HepG2 (cell line): Measurements from ENCODE around the gene DEFB124. TPM values are rescaled to one million over a fixed set of nuclear protein-coding genes. Genes with fewer than 3 reads are reported as not detected.
"Not testable (repeated sequence)": the region's sequence is repeated elsewhere in the genome, so short reads cannot be mapped to it uniquely, and the experiment has no call there.

Experiments
- AHR ChIP-seq: IDR thresholded peaks from 2 replicates; pipeline ENCODE4 v1.6.1; 2018; ENCODE audit warnings: missing genetic modification reagents, missing compliant biosample characterization
- MXI1 ChIP-seq: IDR thresholded peaks from 3 replicates; pipeline ENCODE4 v1.6.1; 2012; ENCODE audit warnings: low read depth, low read length, inconsistent platforms, borderline replicate concordance
- NR2F6 ChIP-seq, 2 experiments: IDR thresholded peaks; 2 replicates each; pipeline ENCODE4 v1.6.1; 2016; ENCODE audit warnings: antibody characterized with exemption in 1 of 2, mild to moderate bottlenecking in 1 of 2
- SOX6 ChIP-seq, 2 experiments: fragments of 450-650 bp in 1 of 2; sonication (generic) in 1 of 2; formaldehyde crosslinking in 1 of 2; IDR thresholded peaks; 2 replicates each; pipeline versions ENCODE4 v1.4.0 to v1.6.1; 2017 to 2020; ENCODE audit warnings: antibody characterized with exemption in 1 of 2, mild to moderate bottlenecking in 1 of 2, missing genetic modification reagents in 1 of 2
- ZNF501 ChIP-seq: sonication (generic); formaldehyde crosslinking; IDR thresholded peaks from 2 replicates; pipeline ENCODE4 v1.5.1; 2020; ENCODE audit warnings: mild to moderate bottlenecking, moderate library complexity, missing genetic modification reagents
- ZNF768 ChIP-seq: sonication (generic); formaldehyde crosslinking; IDR thresholded peaks from 2 replicates; pipeline ENCODE4 v1.4.0; 2020; ENCODE audit warnings: missing genetic modification reagents
- polyA plus RNA-seq, 8 experiments: library from polyadenylated mRNA; depleted of rRNA in 3 of 8; stranded (reverse) in 7 of 8; unstranded in 1 of 8; fragments of >200 nt; fragmentation: Illumina TruSeq in 4 of 8; extraction: Trizol in 4 of 8; gene quantifications; 2 replicates each; pipeline versions ENCODE4 v1.2.1 to v1.2.3, GENCODE V29; 2011 to 2016; ENCODE audit warnings: low read depth in 4 of 8, missing spikeins in 1 of 8, mixed read lengths in 1 of 8; ENCODE audit not compliant: insufficient read depth in 1 of 8
- total RNA-seq, 5 experiments: library from RNA; depleted of rRNA; stranded (reverse); fragments of >200 nt; fragmentation: Illumina TruSeq; extraction: Trizol; gene quantifications; 2 replicates each; pipeline ENCODE4 v1.2.3, GENCODE V29; 2016; ENCODE audit warnings: low read depth in 1 of 5
- TF ChIP-seq, protein P1 (sequence below): sonication (generic); formaldehyde crosslinking; IDR thresholded peaks from 2 replicates; pipeline ENCODE4 v1.4.0; 2020; ENCODE audit warnings: missing genetic modification reagents, borderline replicate concordance
- TF ChIP-seq, protein P2 (sequence below): IDR thresholded peaks from 2 replicates; pipeline ENCODE4 v1.4.0; 2020; ENCODE audit warnings: mild to moderate bottlenecking, missing genetic modification reagents
- TF ChIP-seq, protein P3 (sequence below): IDR thresholded peaks from 2 replicates; pipeline ENCODE4 v1.6.1; 2018; ENCODE audit warnings: missing genetic modification reagents, mild to moderate bottlenecking, missing compliant biosample characterization
- TF ChIP-seq, protein P4 (sequence below): sonication (generic); formaldehyde crosslinking; conservative IDR thresholded peaks from 2 replicates; pipeline ENCODE4 v1.5.0; 2020; ENCODE audit warnings: missing genetic modification reagents
- TF ChIP-seq, protein P5 (sequence below): sonication (generic); formaldehyde crosslinking; IDR thresholded peaks from 2 replicates; pipeline ENCODE4 v1.5.0; 2020; ENCODE audit warnings: mild to moderate bottlenecking, missing genetic modification reagents, moderate library complexity
- TF ChIP-seq, protein P6 (sequence below): IDR thresholded peaks from 2 replicates; pipeline ENCODE4 v1.6.1; 2012; ENCODE audit warnings: inconsistent platforms

DEFB124 gene
- total and polyA plus RNA-seq, 2 of the 13 experiments (the other 11 are each of a cell fraction or from before 2014, with no cell fraction given), result not detected

DNA sequence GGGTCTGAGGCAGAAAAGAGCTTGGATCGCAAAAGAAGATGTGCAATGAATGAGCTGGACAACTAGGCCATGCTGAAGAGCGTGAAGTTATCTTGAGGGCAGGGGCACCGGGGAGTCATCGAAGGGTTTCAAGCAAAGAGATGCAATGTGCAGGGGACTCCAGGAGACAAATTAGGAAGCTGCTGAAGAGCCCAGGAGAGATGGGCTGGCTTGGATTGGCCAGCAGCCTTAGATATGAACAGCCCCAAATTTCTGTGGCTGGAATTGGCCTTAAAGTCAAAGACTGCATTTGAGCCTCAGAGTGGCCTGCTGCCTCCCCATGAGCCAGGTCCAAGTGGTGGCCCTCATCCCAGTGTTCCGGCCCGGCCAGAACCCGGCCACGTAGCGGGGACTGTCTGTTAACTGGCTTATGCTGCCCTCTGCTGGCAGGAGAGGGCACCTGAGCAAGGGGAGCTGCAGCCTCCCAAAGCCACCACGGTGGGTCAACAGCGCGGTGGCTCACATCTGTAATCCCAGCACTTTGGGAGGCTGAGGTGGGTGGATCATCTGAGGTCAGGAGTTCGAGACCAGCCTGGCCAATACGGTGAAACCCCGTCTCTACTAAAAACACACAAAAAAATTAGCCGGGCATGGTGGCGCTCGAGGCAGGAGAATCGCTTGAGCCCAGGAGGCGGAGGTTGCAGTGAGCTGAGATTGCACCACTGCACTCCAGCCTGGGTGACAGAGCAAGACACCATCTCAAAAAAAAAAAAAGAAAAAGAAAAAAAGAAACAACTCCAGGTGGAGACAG, 28.2 kb upstream of the DEFB124 start (continued):
- TF ChIP-seq, protein P1, sequence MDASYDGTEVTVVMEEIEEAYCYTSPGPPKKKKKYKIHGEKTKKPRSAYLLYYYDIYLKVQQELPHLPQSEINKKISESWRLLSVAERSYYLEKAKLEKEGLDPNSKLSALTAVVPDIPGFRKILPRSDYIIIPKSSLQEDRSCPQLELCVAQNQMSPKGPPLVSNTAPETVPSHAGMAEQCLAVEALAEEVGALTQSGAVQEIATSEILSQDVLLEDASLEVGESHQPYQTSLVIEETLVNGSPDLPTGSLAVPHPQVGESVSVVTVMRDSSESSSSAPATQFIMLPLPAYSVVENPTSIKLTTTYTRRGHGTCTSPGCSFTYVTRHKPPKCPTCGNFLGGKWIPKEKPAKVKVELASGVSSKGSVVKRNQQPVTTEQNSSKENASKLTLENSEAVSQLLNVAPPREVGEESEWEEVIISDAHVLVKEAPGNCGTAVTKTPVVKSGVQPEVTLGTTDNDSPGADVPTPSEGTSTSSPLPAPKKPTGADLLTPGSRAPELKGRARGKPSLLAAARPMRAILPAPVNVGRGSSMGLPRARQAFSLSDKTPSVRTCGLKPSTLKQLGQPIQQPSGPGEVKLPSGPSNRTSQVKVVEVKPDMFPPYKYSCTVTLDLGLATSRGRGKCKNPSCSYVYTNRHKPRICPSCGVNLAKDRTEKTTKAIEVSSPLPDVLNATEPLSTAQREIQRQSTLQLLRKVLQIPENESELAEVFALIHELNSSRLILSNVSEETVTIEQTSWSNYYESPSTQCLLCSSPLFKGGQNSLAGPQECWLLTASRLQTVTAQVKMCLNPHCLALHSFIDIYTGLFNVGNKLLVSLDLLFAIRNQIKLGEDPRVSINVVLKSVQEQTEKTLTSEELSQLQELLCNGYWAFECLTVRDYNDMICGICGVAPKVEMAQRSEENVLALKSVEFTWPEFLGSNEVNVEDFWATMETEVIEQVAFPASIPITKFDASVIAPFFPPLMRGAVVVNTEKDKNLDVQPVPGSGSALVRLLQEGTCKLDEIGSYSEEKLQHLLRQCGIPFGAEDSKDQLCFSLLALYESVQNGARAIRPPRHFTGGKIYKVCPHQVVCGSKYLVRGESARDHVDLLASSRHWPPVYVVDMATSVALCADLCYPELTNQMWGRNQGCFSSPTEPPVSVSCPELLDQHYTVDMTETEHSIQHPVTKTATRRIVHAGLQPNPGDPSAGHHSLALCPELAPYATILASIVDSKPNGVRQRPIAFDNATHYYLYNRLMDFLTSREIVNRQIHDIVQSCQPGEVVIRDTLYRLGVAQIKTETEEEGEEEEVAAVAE (CRISPR knock-in tag), result 0 out of 2 replicates have a peak, but pooled peaks have one; percentile 38
- TF ChIP-seq ZNF768, result peak; percentile 78; the same call in 1 of the 2 replicates
- TF ChIP-seq, protein P2, sequence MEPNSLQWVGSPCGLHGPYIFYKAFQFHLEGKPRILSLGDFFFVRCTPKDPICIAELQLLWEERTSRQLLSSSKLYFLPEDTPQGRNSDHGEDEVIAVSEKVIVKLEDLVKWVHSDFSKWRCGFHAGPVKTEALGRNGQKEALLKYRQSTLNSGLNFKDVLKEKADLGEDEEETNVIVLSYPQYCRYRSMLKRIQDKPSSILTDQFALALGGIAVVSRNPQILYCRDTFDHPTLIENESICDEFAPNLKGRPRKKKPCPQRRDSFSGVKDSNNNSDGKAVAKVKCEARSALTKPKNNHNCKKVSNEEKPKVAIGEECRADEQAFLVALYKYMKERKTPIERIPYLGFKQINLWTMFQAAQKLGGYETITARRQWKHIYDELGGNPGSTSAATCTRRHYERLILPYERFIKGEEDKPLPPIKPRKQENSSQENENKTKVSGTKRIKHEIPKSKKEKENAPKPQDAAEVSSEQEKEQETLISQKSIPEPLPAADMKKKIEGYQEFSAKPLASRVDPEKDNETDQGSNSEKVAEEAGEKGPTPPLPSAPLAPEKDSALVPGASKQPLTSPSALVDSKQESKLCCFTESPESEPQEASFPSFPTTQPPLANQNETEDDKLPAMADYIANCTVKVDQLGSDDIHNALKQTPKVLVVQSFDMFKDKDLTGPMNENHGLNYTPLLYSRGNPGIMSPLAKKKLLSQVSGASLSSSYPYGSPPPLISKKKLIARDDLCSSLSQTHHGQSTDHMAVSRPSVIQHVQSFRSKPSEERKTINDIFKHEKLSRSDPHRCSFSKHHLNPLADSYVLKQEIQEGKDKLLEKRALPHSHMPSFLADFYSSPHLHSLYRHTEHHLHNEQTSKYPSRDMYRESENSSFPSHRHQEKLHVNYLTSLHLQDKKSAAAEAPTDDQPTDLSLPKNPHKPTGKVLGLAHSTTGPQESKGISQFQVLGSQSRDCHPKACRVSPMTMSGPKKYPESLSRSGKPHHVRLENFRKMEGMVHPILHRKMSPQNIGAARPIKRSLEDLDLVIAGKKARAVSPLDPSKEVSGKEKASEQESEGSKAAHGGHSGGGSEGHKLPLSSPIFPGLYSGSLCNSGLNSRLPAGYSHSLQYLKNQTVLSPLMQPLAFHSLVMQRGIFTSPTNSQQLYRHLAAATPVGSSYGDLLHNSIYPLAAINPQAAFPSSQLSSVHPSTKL (CRISPR knock-in tag), result peak; percentile 71
- TF ChIP-seq SOX6, NR2F6 (IDR thresholded peaks at IDR 0.05): not testable (repeated sequence)
- TF ChIP-seq SOX6 (CRISPR knock-in tag; IDR thresholded peaks at IDR 0.05), result 0 out of 2 replicates have a peak, but pooled peaks have one; percentile 32
- TF ChIP-seq ZNF501 (CRISPR knock-in tag), result peak; percentile 61
- peak; percentile 38; the same call in 1 of the 3 replicates for TF ChIP-seq MXI1
- TF ChIP-seq, protein P3, sequence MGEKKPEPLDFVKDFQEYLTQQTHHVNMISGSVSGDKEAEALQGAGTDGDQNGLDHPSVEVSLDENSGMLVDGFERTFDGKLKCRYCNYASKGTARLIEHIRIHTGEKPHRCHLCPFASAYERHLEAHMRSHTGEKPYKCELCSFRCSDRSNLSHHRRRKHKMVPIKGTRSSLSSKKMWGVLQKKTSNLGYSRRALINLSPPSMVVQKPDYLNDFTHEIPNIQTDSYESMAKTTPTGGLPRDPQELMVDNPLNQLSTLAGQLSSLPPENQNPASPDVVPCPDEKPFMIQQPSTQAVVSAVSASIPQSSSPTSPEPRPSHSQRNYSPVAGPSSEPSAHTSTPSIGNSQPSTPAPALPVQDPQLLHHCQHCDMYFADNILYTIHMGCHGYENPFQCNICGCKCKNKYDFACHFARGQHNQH (CRISPR knock-in tag), result peak; percentile 73; the same call in 1 of the 2 replicates
- TF ChIP-seq, protein P4, sequence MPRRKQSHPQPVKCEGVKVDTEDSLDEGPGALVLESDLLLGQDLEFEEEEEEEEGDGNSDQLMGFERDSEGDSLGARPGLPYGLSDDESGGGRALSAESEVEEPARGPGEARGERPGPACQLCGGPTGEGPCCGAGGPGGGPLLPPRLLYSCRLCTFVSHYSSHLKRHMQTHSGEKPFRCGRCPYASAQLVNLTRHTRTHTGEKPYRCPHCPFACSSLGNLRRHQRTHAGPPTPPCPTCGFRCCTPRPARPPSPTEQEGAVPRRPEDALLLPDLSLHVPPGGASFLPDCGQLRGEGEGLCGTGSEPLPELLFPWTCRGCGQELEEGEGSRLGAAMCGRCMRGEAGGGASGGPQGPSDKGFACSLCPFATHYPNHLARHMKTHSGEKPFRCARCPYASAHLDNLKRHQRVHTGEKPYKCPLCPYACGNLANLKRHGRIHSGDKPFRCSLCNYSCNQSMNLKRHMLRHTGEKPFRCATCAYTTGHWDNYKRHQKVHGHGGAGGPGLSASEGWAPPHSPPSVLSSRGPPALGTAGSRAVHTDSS (CRISPR knock-in tag), result 0 out of 2 replicates have a peak, but pooled peaks have one; percentile 28
- TF ChIP-seq AHR (CRISPR knock-in tag), result peak; percentile 79; the same call in 1 of the 2 replicates
- TF ChIP-seq, protein P5, sequence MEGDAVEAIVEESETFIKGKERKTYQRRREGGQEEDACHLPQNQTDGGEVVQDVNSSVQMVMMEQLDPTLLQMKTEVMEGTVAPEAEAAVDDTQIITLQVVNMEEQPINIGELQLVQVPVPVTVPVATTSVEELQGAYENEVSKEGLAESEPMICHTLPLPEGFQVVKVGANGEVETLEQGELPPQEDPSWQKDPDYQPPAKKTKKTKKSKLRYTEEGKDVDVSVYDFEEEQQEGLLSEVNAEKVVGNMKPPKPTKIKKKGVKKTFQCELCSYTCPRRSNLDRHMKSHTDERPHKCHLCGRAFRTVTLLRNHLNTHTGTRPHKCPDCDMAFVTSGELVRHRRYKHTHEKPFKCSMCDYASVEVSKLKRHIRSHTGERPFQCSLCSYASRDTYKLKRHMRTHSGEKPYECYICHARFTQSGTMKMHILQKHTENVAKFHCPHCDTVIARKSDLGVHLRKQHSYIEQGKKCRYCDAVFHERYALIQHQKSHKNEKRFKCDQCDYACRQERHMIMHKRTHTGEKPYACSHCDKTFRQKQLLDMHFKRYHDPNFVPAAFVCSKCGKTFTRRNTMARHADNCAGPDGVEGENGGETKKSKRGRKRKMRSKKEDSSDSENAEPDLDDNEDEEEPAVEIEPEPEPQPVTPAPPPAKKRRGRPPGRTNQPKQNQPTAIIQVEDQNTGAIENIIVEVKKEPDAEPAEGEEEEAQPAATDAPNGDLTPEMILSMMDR (CRISPR knock-in tag), result peak; percentile 100
- peak; percentile 40; the same call in 1 of the 2 replicates for TF ChIP-seq NR2F6 (CRISPR knock-in tag; IDR thresholded peaks at IDR 0.05)
- TF ChIP-seq, protein P6, sequence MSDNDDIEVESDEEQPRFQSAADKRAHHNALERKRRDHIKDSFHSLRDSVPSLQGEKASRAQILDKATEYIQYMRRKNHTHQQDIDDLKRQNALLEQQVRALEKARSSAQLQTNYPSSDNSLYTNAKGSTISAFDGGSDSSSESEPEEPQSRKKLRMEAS, result peak; percentile 20; the same call in 1 of the 2 replicates
